IMR-90 (cell line): Measurements from ENCODE around the gene DGKG. TPM values are rescaled to one million over a fixed set of nuclear protein-coding genes. Genes with fewer than 3 reads are reported as not detected.

ENCODE experiments used
- ATAC-seq: fragments of 200-7000 bp; cut with Tn5 transposase; 2 replicates; pipeline ENCODE4 v1.9.1; 2020; ENCODE audit warnings: low read depth, mild to moderate bottlenecking, moderate library complexity
- BruUV-seq: library from RNA; stranded (reverse); fragments of 400-500 nt; replicated peaks from 2 replicates; lab custom pipeline; 2021; lab: Mats Ljungman, UMichigan
- CTCF ChIA-PET: fragments of 300-600 bp; formaldehyde crosslinking; extraction: SDS; loops from one replicate; lab custom pipeline; 2021; ENCODE audit warnings: antibody characterized with exemption; lab: Yijun Ruan, JAX
- POLR2A ChIA-PET: fragments of 300-600 bp; sonication (Branson Sonifier 250); formaldehyde crosslinking; loops from one replicate; lab custom pipeline; 2022; ENCODE audit warnings: antibody characterized with exemption; ENCODE audit not compliant: unreplicated experiment; lab: Charles Lee
- DNase-seq: peaks from one replicate; pipeline ENCODE4 v3.0.0; 2013
- H2AFZ ChIP-seq: replicated peaks from 2 replicates; pipeline ENCODE3; 2013; ENCODE audit warnings: low read length, mild to moderate bottlenecking; ENCODE audit not compliant: poor library complexity
- H2AK5ac ChIP-seq: 2 replicates; pipeline ENCODE4 v1.6.1; 2013; ENCODE audit warnings: low read depth, low read length, inconsistent platforms
- H2AK9ac ChIP-seq: replicated peaks from 2 replicates; pipeline ENCODE3; 2013; ENCODE audit warnings: mild to moderate bottlenecking, low read depth, low read length, moderate library complexity; ENCODE audit not compliant: poor library complexity
- H2BK120ac ChIP-seq: 2 replicates; pipeline ENCODE4 v1.6.1; 2013; ENCODE audit warnings: low read depth, low read length, inconsistent platforms
- H2BK15ac ChIP-seq: 3 replicates; pipeline ENCODE4 v1.6.1; 2013; ENCODE audit warnings: low read depth, low read length, inconsistent platforms
- H2BK20ac ChIP-seq: 2 replicates; pipeline ENCODE4 v1.6.1; 2013; ENCODE audit warnings: low read depth, mild to moderate bottlenecking, inconsistent platforms, low read length, moderate library complexity
- H2BK5ac ChIP-seq: 2 replicates; pipeline ENCODE4 v1.6.1; 2013; ENCODE audit warnings: mild to moderate bottlenecking, low read depth, low read length, inconsistent platforms; ENCODE audit not compliant: poor library complexity, severe bottlenecking
- H3K14ac ChIP-seq: replicated peaks from 2 replicates; pipeline ENCODE4 v1.6.1; 2013; ENCODE audit warnings: low read depth, low read length, inconsistent platforms
- H3K18ac ChIP-seq: 2 replicates; pipeline ENCODE4 v1.6.1; 2013; ENCODE audit warnings: low read depth, low read length, control low read depth
- H3K23ac ChIP-seq: 2 replicates; pipeline ENCODE4 v1.6.1; 2013; ENCODE audit warnings: low read depth, low read length, inconsistent platforms
- H3K27ac ChIP-seq: 2 replicates; pipeline ENCODE4 v1.5.1; 2013; ENCODE audit warnings: mild to moderate bottlenecking, control low read depth, low read length; ENCODE audit not compliant: insufficient read depth
- H3K27me3 ChIP-seq: 2 replicates; pipeline ENCODE4 v1.6.1; 2013; ENCODE audit warnings: low read length; ENCODE audit not compliant: control insufficient read depth, insufficient read depth
- H3K36me3 ChIP-seq: 2 replicates; pipeline ENCODE4 v1.6.1; 2013; ENCODE audit warnings: low read length, mixed read lengths; ENCODE audit not compliant: control insufficient read depth, insufficient read depth
- H3K4ac ChIP-seq: 2 replicates; pipeline ENCODE4 v1.6.1; 2013; ENCODE audit warnings: low read depth, low read length, inconsistent platforms
- H3K4me1 ChIP-seq: 2 replicates; pipeline ENCODE4 v1.6.1; 2013; ENCODE audit warnings: low read length, mixed read lengths; ENCODE audit not compliant: control insufficient read depth, insufficient read depth
- H3K4me2 ChIP-seq: 2 replicates; pipeline ENCODE4 v1.6.1; 2013; ENCODE audit warnings: low read depth, mild to moderate bottlenecking, control low read depth, low read length, moderate library complexity
- H3K4me3 ChIP-seq: 2 replicates; pipeline ENCODE4 v1.5.1; 2013; ENCODE audit warnings: low read depth, mild to moderate bottlenecking, control low read depth, low read length, moderate library complexity; ENCODE audit not compliant: insufficient read depth
- H3K56ac ChIP-seq: 2 replicates; pipeline ENCODE4 v1.6.1; 2013; ENCODE audit warnings: low read length, inconsistent platforms; ENCODE audit not compliant: insufficient read depth; ENCODE audit errors: extremely low read depth
- H3K79me1 ChIP-seq, 2 experiments: 2 replicates each; pipeline ENCODE4 v1.6.1; 2013; ENCODE audit warnings: low read length in 2 of 2, inconsistent platforms in 1 of 2, low read depth in 1 of 2
- H3K9ac ChIP-seq: 2 replicates; pipeline ENCODE4 v1.6.1; 2013; ENCODE audit warnings: low read depth, low read length, control low read depth
- H3K9me1 ChIP-seq: 2 replicates; pipeline ENCODE4 v1.6.1; 2013; ENCODE audit warnings: low read length, inconsistent platforms; ENCODE audit not compliant: insufficient read depth
- H3K9me3 ChIP-seq: 2 replicates; pipeline ENCODE4 v1.6.1; 2013; ENCODE audit warnings: low read length; ENCODE audit not compliant: control insufficient read depth, insufficient read depth
- H4K20me1 ChIP-seq: 2 replicates; pipeline ENCODE4 v1.6.1; 2013; ENCODE audit warnings: low read length, inconsistent platforms; ENCODE audit not compliant: insufficient read depth
- H4K5ac ChIP-seq: 2 replicates; pipeline ENCODE4 v1.6.1; 2013; ENCODE audit warnings: mild to moderate bottlenecking, low read depth, low read length, control low read depth
- H4K8ac ChIP-seq, 2 experiments: 2 replicates each; pipeline ENCODE4 v1.6.1; 2013; ENCODE audit warnings: low read depth in 2 of 2, low read length in 2 of 2, control low read depth in 1 of 2, inconsistent platforms in 1 of 2
- H4K91ac ChIP-seq: 2 replicates; pipeline ENCODE4 v1.6.1; 2013; ENCODE audit warnings: low read depth, low read length, inconsistent platforms; ENCODE audit not compliant: insufficient read depth
- CEBPB ChIP-seq: IDR thresholded peaks from 2 replicates; pipeline ENCODE4 v1.6.1; 2012; ENCODE audit warnings: low read depth, low read length, improper control_type of control experiment
- CHD1 ChIP-seq: IDR thresholded peaks from 2 replicates; pipeline ENCODE4 v1.6.1; 2012; ENCODE audit warnings: low read depth, low read length, improper control_type of control experiment
- MXI1 ChIP-seq: IDR thresholded peaks from 2 replicates; pipeline ENCODE4 v1.6.1; 2012; ENCODE audit warnings: low read depth, mild to moderate bottlenecking, low read length, moderate library complexity, borderline replicate concordance
- NFE2L2 ChIP-seq: fragments of 150-350 bp; IDR thresholded peaks from 2 replicates; pipeline ENCODE4 v1.6.1; 2016; ENCODE audit warnings: low read depth, mild to moderate bottlenecking, low read length
- POLR2A ChIP-seq: IDR thresholded peaks from 2 replicates; pipeline ENCODE4 v1.6.1; 2012; ENCODE audit warnings: mild to moderate bottlenecking, low read depth, low read length
- SMC3 ChIP-seq: fragments of 150-350 bp; IDR thresholded peaks from 2 replicates; pipeline ENCODE4 v1.6.1; 2016; ENCODE audit warnings: low read depth, mild to moderate bottlenecking, antibody characterized with exemption, low read length, moderate library complexity
- WGBS, 2 experiments: methylation state at CpG; one replicate each; pipeline versions ENCODE4 v1.1.5 to v1.1.7; 2013; ENCODE audit warnings: missing lambda C conversion rate in 2 of 2; ENCODE audit not compliant: insufficient read length in 1 of 2; ENCODE audit errors: extremely low coverage in 2 of 2; 5-methylcytosine and 5-hydroxymethylcytosine counted together
- dilution Hi-C: fragments of 300-500 bp; cut with HindIII; formaldehyde crosslinking; loops from one replicate; pipeline ENCODE4 v1.14.3; 2018; ENCODE audit warnings: low sequenced_read_pairs; ENCODE audit not compliant: unreplicated experiment
- in situ Hi-C: fragments of 300-500 bp; cut with MboI; formaldehyde crosslinking; loops from 3 replicates; pipeline ENCODE4 v1.14.3; 2019; ENCODE audit warnings: low sequenced_read_pairs, inconsistent platforms, mixed read lengths
- intact Hi-C: fragments of 100-400 bp; cut with micrococcal nuclease; formaldehyde crosslinking; loops from 2 replicates; pipeline ENCODE4 v1.10.0; 2022
- polyA plus RNA-seq, 3 experiments: library from polyadenylated mRNA; depleted of rRNA; stranded (reverse); fragments of >200 nt; gene quantifications; 2 replicates each; pipeline ENCODE4 v1.2.3, GENCODE V29; 2012; ENCODE audit warnings: low replicate concordance in 1 of 3
- total RNA-seq: library from RNA; depleted of rRNA; stranded (reverse); fragments of >200 nt; gene quantifications from 2 replicates; pipeline ENCODE4 v1.2.3, GENCODE V29; 2012
- TF ChIP-seq, protein P1 (sequence below): fragments of 150-350 bp; IDR thresholded peaks from 2 replicates; pipeline ENCODE4 v1.6.1; 2017; ENCODE audit warnings: mild to moderate bottlenecking, antibody characterized with exemption, low read length, low read depth
- TF ChIP-seq, protein P2 (sequence below): conservative IDR thresholded peaks from 2 replicates; pipeline ENCODE4 v1.5.1; 2012; ENCODE audit warnings: mild to moderate bottlenecking, low read depth, low read length, improper control_type of control experiment

DGKG gene
- total and polyA plus RNA-seq, 2 of the 4 experiments (the other 2 are of a cell fraction) = 1.2 to 4.1 TPM

DNA sequence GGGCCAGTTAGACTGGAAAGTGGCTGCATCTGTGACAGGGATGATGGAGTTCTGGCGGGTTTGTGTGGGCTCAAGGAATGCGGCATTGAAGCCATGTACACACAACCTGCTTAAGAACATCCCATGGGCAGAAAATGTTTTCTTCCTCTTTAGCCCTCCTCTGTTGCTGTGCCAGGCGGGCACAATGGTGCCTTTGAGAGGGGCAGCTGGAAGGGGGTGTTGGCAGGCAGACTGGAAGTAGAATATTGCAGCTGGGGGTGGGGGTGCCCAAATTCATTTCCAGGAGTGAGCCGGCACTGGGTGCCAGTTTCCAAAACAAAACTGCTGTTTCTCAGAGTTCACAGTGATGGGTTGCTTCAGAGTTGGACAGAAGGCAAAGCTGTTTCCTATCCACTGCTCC lies 161.3 kb downstream of the DGKG start (continued):
- no peak for TF ChIP-seq MXI1

DNA sequence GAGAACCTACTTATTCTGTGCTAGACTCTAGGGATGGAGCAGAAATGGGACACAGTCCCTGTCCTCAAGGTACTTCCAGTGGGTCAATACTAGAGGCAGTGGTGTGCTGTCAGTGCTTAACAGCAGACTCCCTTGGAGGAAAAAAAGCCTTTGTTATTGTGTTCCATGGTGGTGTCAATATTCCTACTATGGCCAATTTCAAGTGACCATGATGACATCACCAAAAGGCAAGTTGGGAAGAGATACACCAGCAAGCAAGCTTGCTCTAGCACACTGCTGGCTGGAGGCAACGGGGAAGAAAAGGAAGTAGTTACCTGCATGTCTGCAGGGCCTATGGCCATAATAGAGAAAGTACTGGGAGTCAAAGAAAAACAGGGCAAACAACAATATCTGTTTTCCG lies 163.6 kb downstream of the DGKG start:
- H2AK9ac ChIP-seq = no peak overlapping the region
- H4K8ac ChIP-seq = no peak overlapping the region
- no peak overlapping the region for H3K18ac ChIP-seq
- no peaks in the 10 kb centered on the region; the same call in 1 of the 2 replicates for H3K4me1 ChIP-seq
- no peak overlapping the region for H4K91ac ChIP-seq
- no peaks in the 10 kb centered on the region for H4K20me1 ChIP-seq
- no peak overlapping the region for H3K9ac ChIP-seq
- no peak overlapping the region for H2AK5ac ChIP-seq
- H4K5ac ChIP-seq = no peak overlapping the region
- dilution Hi-C loops (no loop called here), intact Hi-C loops (no loop called here), in situ Hi-C loops (no loop called here)
- H3K56ac ChIP-seq = no peak overlapping the region
- no peaks in the 10 kb centered on the region for H3K9me3 ChIP-seq
- BruUV-seq = no TSS peak
- H3K79me1 ChIP-seq = no peaks in the 10 kb centered on the region
- H3K9me1 ChIP-seq = no peaks in the 10 kb centered on the region
- ChIA-PET CTCF (no interaction called here), POLR2A (no interaction called here)
- H3K4ac ChIP-seq = no peak overlapping the region
- H3K4me2 ChIP-seq = no peak overlapping the region
- ATAC-seq (no peak), DNase-seq (no peak)
- no peak overlapping the region for H2AFZ ChIP-seq
- H2BK15ac ChIP-seq = no peak overlapping the region
- H2BK120ac ChIP-seq = no peak overlapping the region
- no peak overlapping the region for H3K23ac ChIP-seq
- no peak overlapping the region for H2BK20ac ChIP-seq
- H3K27me3 ChIP-seq = peaks cover 39% of the 10 kb centered on the region
- 88% methylated on average over 2 of the region's 2 CpGs; no CpG with 5 or more reads in 1 of the 2 experiments for WGBS, 2 experiments
- H3K4me3 ChIP-seq = no peak overlapping the region
- TF ChIP-seq POLR2A (no peak), CHD1 (no peak), CEBPB (no peak), NFE2L2 (no peak), SMC3 (no peak)
- TF ChIP-seq, protein P1, sequence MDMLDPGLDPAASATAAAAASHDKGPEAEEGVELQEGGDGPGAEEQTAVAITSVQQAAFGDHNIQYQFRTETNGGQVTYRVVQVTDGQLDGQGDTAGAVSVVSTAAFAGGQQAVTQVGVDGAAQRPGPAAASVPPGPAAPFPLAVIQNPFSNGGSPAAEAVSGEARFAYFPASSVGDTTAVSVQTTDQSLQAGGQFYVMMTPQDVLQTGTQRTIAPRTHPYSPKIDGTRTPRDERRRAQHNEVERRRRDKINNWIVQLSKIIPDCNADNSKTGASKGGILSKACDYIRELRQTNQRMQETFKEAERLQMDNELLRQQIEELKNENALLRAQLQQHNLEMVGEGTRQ = no peak
- TF ChIP-seq, protein P2, sequence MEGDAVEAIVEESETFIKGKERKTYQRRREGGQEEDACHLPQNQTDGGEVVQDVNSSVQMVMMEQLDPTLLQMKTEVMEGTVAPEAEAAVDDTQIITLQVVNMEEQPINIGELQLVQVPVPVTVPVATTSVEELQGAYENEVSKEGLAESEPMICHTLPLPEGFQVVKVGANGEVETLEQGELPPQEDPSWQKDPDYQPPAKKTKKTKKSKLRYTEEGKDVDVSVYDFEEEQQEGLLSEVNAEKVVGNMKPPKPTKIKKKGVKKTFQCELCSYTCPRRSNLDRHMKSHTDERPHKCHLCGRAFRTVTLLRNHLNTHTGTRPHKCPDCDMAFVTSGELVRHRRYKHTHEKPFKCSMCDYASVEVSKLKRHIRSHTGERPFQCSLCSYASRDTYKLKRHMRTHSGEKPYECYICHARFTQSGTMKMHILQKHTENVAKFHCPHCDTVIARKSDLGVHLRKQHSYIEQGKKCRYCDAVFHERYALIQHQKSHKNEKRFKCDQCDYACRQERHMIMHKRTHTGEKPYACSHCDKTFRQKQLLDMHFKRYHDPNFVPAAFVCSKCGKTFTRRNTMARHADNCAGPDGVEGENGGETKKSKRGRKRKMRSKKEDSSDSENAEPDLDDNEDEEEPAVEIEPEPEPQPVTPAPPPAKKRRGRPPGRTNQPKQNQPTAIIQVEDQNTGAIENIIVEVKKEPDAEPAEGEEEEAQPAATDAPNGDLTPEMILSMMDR = no peak
- H2BK5ac ChIP-seq = no peak overlapping the region
- H3K27ac ChIP-seq = no peak overlapping the region
- no peaks in the 10 kb centered on the region for H3K36me3 ChIP-seq
- no peak overlapping the region for H3K14ac ChIP-seq
